Skeletal muscle satellite cell (primary cell): ENCODE measurements around the gene PRORP.

Experiments used
- H3K27me3 ChIP-seq: 2 replicates; pipeline ENCODE4 v1.7.0; 2013; ENCODE audit warnings: low read length; ENCODE audit not compliant: control insufficient read depth, insufficient read depth
- H3K36me3 ChIP-seq: 2 replicates; pipeline ENCODE4 v1.7.0; 2013; ENCODE audit warnings: mild to moderate bottlenecking, control low read depth, low read length; ENCODE audit not compliant: insufficient read depth
- H3K4me1 ChIP-seq: 2 replicates; pipeline ENCODE4 v1.7.0; 2013; ENCODE audit warnings: low read length; ENCODE audit not compliant: control insufficient read depth, insufficient read depth
- H3K4me2 ChIP-seq: 2 replicates; pipeline ENCODE4 v1.7.0; 2013; ENCODE audit warnings: mild to moderate bottlenecking, low read length
- H3K4me3 ChIP-seq: 2 replicates; pipeline ENCODE4 v1.7.0; 2013; ENCODE audit warnings: low read length
- H3K9ac ChIP-seq: 2 replicates; pipeline ENCODE4 v1.7.0; 2013; ENCODE audit warnings: mild to moderate bottlenecking, low read depth, low read length, moderate library complexity
- H3K9me3 ChIP-seq: replicated peaks from 2 replicates; pipeline ENCODE4 v1.7.0; 2013; ENCODE audit warnings: mild to moderate bottlenecking, control low read depth, low read length

Gene PRORP

GRCh38 chr14:35159742-35160409 lies 37.5 kb downstream of the PRORP start:
- Histone ChIP-seq H3K36me3 (peaks cover 5% of the 10 kb centered on the region), H3K9me3 (no peaks in the 10 kb centered on the region), H3K27me3 (no peaks in the 10 kb centered on the region), H3K4me3 (peak overlapping the region; percentile 34), H3K9ac (no peak overlapping the region), H3K4me1 (peaks cover 23% of the 10 kb centered on the region), H3K4me2 (peak overlapping the region; percentile 68)

DNA sequence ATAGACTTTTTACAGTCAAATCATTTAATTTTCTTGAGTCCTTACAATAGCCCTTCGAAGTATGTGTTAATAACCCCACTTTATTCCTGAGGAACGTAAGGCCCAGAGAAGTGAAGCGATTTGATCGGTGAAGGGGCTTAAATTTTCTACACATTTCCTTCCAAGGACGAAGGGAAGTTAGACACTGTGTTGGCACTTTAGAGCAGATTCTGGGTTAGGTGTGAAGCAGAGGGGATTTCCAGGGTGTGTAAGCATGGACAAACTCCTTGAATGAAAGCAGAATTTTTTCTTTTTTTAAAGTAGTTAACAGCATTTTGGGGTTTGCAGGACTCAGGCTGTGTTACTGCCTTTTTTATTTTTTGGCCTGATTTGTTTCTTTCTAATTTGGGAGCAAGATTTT lies 38.9 kb downstream of the PRORP start:
- peaks cover 18% of the 10 kb centered on the region for H3K4me1 ChIP-seq
- H3K9ac ChIP-seq: no peak overlapping the region
- no peak overlapping the region for H3K4me2 ChIP-seq
- H3K4me3 ChIP-seq: no peak overlapping the region
- H3K9me3 ChIP-seq: no peaks in the 10 kb centered on the region
- peaks cover 5% of the 10 kb centered on the region for H3K36me3 ChIP-seq
- no peaks in the 10 kb centered on the region for H3K27me3 ChIP-seq

- Histone ChIP-seq H3K4me2 (no peak overlapping the region), H3K27me3 (no peaks in the 10 kb centered on the region)
These were observed 41.0 kb downstream of the PRORP start for GRCh38 chr14:35163384-35163783.

GRCh38 chr14:35164849-35165248 lies 42.5 kb downstream of the PRORP start:
- no peak overlapping the region for H3K4me2 ChIP-seq
- H3K36me3 ChIP-seq: no peaks in the 10 kb centered on the region
- H3K9me3 ChIP-seq: no peaks in the 10 kb centered on the region
- no peaks in the 10 kb centered on the region for H3K27me3 ChIP-seq
- peaks cover 7% of the 10 kb centered on the region for H3K4me1 ChIP-seq
- H3K9ac ChIP-seq: no peak overlapping the region
- no peak overlapping the region for H3K4me3 ChIP-seq

More at GRCh38 chr14:35163384-35163783, 41.0 kb downstream of the PRORP start:
- Histone ChIP-seq H3K4me3 (no peak overlapping the region), H3K36me3 (peaks cover 5% of the 10 kb centered on the region), H3K9me3 (no peaks in the 10 kb centered on the region), H3K4me1 (peaks cover 15% of the 10 kb centered on the region), H3K9ac (no peak overlapping the region)

DNA sequence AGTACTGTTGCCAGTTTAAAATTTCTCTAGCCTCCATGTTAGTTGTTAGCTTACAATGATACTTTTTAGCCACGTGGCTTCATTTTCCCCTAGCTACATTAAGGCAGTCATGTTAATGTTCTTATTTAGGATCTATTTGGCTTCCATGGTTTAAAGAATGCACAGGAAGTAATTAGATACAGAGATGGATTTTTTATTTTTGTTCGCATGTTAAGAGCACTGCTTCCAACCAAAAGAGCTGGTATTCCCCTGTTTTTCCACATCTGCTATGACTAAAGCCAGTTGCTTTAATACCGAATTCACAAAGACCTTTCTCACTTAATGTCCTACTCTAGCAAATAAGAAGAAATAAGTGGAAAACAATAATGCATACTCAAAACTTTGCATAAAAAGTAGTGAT lies 45.1 kb downstream of the PRORP start:
- no peak overlapping the region for H3K4me2 ChIP-seq
- H3K36me3 ChIP-seq: no peaks in the 10 kb centered on the region
- no peaks in the 10 kb centered on the region for H3K9me3 ChIP-seq
- H3K4me1 ChIP-seq: no peaks in the 10 kb centered on the region
- no peak overlapping the region for H3K9ac ChIP-seq
- H3K27me3 ChIP-seq: no peaks in the 10 kb centered on the region
- H3K4me3 ChIP-seq: no peak overlapping the region
